Astrocyte of the hippocampus (primary cell): Measurements from ENCODE around the gene HMGB2.

Experiments
- DNase-seq: peaks from one replicate; pipeline ENCODE4 v3.0.0; 2011; ENCODE audit warnings: low read depth, low spot score

Gene HMGB2

GRCh38 chr4:173334891-173335752, 964 bp upstream of the HMGB2 start:
- DNase-seq: peak; percentile 88

DNA sequence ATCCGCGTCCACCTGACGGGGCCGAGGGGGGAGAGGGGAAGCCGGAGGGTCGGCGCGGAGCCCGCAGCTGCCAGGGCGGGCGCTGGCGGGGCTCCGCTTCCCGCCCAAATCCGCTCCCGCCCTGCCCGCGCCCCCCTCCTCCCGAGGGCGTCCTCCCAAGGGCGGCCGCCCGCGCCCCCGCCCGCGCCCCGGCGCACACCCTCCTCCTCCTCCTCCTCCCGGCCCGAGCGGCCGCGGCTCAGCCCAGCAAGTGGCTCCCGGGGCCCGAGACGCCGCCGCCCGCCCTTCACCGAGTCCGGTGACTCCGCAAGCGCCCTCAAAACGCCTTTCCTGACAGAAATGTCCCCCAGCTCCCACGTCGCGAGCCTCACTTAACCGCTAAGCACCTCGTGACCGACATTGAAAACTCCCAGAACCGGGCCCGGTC, 487 bp downstream of the HMGB2 start:
- peak; percentile 67 for DNase-seq

GRCh38 chr4:173332963-173333657, 1.0 kb downstream of the HMGB2 start:
- DNase-seq: no peak

GRCh38 chr4:173332021-173332487, 2.1 kb downstream of the HMGB2 start:
- peak; percentile 32 for DNase-seq

- no peak for DNase-seq
Measured at GRCh38 chr4:173330590-173330989, 3.6 kb downstream of the HMGB2 start.

DNA sequence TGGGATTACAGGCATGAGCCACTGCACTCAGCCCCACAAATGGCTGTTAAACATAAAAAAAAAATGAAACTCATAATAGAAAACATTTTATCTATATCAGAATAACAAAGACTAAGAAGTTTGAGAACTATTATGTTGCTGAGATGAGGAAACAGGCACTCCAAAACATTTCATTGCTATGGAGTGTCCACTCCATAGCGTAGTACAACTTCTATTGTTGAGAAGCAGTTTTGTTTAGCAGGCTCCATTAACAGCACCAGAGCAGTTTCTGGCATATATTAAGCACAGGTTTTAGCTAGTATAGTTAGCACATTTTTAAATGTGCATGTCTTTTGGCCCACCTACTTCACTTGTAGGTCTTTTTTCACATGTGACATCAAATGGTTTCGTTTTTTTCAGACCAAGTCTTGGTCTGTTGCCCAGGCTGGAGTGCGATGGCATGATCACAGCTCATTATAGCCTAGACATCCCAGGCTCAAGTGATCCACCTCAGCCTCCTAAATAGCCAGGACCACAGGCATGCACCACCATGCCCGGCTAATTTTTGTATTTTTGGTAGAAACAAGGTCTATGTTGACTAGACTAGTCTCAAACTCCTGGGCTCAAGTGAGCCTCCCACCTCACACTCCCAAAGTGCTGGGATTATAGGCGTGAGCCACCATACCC, 5.8 kb downstream of the HMGB2 start:
- DNase-seq: peak; percentile 27

- no peak for DNase-seq
Measured at GRCh38 chr4:173325007-173325736, 9.0 kb downstream of the HMGB2 start.

DNA sequence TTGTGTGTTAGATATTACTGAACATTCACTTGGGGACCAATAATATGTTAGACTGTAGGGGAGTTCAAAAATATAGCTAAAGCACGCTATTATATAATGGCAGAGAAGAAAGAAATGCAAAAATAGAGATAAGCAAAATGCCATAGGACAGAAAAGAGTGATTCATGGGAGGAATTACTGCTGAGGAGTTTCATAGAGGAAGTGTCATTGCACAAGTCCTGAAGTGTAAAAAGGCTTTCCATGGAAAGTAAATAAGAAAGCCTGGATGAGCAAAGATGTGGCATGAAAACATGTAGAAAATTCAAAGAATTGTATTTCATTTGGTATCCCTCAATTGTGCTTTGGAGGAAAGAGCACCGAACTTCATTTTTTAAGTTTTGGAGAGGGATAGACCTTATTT, 14.5 kb downstream of the HMGB2 start:
- DNase-seq: no peak

DNA sequence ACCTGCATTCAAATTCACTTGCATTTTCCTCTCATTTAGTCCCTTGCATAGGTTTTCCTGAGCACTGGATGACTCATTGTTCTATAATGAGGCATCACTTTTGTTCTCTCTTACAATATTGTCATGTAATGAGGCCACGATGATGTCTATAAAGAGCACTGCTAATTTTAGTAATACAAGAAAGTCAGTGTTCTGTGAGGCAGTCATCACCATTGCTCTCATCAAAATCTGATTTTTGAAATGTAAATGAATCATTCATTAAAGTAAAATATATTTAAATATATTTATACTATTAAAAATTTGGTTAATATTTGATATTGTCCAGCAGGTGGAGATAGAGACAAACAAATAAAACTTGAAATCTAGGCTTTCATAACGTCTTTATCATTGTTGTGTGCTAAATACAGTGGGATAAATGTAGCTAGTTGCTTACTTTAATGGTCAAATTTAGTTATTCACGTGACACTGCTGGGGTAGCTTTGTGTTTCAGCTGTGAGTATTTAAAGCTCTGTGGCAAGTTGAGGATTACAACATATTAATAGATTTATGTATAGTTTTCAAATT, 15.4 kb downstream of the HMGB2 start:
- peak; percentile 55 for DNase-seq

DNA sequence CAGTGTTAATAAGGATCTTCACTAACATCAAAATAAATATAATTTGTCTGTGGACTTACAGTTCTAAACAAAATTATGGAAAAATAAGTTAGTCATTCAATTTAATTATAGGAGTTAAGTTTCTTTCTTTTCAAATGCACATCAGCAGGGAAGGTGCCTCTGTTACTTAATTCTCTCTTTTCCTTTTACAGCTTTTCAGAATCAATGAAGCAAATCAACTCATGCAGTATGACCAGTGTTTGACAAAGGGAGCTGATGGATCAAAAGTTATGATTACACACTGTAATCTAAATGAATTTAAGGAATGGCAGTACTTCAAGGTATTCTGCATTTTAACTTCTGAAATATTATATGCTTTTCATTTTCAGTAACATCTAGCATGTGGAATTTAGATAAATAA, 15.9 kb downstream of the HMGB2 start:
- no peak for DNase-seq

DNA sequence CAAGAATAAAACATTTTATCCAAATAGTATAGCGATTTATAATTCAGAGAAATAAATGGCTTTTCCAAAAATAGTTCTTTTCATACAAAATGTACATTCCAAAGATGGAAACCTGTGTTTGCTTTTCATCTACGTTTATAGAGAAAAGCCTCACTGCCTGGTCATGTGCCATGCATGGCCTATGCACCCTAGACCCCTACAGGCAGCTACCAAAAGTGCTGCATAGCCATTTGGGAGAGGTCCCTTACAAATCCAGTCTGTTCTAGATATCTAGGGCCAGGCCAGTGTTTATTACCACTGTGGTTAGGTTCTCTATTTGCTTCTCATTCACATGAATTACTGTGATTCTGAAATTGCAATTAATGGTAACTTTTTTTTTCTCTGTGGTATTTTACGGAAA, 17.2 kb downstream of the HMGB2 start:
- DNase-seq: no peak

- DNase-seq: no peak
Measured at GRCh38 chr4:173316060-173316459, 18.1 kb downstream of the HMGB2 start.

DNA sequence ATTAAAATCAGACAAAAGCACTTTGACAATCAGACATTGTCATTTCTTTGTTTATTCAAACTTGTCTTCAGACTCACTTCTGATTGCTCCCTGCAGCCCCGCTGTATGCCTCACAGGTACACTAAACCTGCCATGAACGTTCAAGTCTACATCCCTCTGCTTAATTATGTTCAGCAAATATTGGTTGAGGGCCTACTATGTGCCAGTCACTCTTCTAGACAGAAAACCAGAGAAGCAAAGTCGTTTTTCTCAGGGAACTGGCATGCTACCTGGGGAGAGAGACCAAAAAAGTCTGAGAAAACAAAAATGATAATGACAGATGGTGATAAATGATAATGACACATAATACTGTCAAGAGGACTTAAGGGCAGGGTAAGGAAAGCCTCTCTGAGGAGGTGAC, 19.4 kb downstream of the HMGB2 start:
- no peak for DNase-seq

DNA sequence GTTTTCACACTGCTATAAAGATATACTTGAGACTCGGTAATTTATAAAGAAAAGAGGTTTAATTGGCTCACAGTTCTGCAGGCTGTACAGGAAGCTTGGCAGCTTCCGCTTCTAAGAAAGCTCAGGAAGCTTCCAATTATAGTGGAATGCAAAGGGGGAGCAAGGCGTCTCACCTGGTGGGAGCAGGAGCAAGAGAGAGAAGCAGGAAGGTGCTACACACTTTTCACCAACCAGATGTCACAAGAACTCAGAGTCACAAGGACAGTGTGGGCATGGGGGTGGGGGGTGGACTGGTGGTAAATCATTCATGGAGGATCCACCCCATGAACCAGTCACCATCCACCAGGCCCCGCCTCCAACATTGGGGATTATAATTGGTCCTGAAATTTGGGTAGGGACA, 22.8 kb downstream of the HMGB2 start:
- DNase-seq: no peak

GRCh38 chr4:173307778-173308177, 26.4 kb downstream of the HMGB2 start:
- DNase-seq: no peak

DNA sequence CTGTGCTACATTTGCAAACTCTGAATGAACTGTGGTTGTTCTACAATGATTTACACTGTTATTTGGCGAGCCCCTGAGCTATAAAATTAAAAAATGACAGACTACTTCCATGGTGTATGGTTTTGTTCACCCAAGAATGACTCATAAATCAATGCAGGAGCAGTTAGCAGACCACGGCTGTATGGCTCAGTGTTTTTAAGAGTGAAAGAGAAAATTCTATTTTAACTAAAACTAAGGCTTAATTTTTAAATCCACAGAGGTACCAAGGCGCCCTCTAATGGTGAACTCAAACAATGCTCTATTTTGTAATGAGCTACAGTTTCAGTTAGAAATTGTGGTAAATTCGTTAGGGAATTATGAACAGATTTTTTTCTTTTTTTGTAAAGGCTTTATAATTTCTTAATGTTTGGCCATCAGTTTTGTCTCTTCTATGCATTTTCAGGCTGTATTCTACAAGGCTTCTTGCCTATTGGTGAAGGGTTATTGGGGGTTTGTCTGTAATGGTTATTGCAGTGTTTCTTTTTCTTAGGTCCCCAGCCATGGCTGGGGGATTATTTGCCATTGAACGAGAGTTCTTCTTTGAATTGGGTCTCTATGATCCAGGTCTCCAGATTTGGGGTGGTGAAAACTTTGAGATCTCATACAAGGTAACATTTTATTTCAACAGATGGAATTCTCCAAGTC, 32.5 kb downstream of the HMGB2 start:
- DNase-seq: peak; percentile 42

DNA sequence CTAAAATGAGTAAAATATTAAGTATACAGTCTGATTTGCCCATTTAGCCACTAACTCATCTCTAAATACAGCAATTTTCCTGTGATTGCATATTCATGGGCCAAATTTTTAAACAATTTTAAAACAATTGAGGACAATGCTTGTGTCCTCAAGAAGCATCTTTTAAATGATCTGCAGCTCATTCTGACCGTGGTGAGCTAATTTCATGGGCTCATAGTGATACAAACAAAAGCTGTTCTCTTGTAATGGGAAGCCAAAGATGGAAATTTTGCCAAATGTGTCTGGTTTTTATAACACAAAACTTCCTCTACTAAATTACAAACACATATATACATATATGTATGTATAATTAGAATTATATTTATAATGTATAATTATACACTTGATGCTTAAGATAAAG, 39.7 kb downstream of the HMGB2 start:
- DNase-seq: no peak

GRCh38 chr4:173293663-173294062, 40.5 kb downstream of the HMGB2 start:
- no peak for DNase-seq

DNA sequence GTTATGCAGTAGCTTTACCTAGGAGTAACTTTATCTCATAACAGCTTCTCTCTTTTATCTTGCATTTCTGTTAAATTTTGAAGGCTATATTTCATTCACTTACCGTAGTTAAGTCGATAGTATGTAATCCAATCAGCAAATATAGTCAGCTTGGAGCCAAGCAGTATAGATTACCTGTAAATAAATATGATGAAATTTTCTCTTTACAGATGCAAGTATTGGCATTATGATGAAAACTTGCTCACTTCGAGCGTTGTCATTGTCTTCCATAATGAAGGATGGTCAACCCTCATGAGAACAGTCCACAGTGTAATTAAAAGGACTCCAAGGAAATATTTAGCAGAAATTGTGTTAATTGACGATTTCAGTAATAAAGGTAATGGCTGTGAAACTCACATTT, 42.3 kb downstream of the HMGB2 start:
- no peak for DNase-seq

DNA sequence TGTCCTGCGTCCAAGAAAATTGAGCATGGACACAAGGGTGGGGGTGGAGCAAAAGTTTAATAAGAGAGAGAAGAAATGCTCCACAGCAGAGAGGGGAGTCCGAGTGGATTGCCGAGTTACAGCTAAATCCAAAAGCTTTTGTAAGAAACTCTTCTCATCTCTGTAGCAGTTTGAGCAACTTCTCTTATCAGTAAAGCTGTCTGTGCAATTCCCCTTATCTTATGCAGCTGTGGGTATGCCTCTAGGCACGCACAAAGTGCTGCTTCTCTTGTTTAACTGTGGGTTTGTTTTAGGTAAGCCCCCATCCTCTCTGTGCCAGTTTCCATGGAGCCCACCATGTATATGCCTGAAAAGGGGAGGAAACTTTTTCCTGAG, 44.8 kb downstream of the HMGB2 start:
- no peak for DNase-seq
